HepG2 (cell line): ENCODE measurements around the gene B3GALT6.

Experiments
- ARID2 ChIP-seq: sonication (generic); formaldehyde crosslinking; IDR thresholded peaks from 2 replicates; pipeline ENCODE4 v1.8.1; 2022; ENCODE audit warnings: mild to moderate bottlenecking, missing genetic modification reagents, borderline replicate concordance
- SSRP1 ChIP-seq: IDR thresholded peaks from 2 replicates; pipeline ENCODE4 v1.6.1; 2016; ENCODE audit warnings: control low read depth
- ZNF317 ChIP-seq: sonication (generic); formaldehyde crosslinking; IDR thresholded peaks from 2 replicates; pipeline ENCODE4 v1.5.0; 2020; ENCODE audit warnings: mild to moderate bottlenecking, missing genetic modification reagents
- TF ChIP-seq, protein P1 (sequence below): sonication (generic); formaldehyde crosslinking; IDR thresholded peaks from 2 replicates; pipeline ENCODE4 v1.5.0; 2020; ENCODE audit warnings: mild to moderate bottlenecking, missing genetic modification reagents, moderate library complexity

DNA sequence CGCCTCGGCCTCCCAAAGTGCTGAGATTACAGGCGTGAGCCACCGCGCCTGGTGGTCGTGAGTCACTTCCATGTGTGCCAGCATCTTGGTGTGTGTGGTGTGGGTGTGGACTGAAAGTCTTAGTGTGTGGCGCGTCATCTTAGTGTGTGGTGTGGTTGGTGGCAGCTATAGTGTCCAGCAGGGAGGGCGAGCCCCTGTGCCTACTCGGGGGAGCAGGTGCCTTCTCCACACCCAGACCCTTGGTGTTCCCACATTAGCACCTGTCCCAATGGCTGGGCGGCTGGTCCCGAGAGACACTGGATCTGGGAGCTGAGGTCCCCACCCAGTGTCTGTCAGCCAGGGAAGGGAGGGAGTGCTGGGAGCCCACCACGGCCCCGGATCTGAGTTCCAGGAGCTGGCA, 51.0 kb downstream of the B3GALT6 start:
- TF ChIP-seq ZNF317 (CRISPR knock-in tag) (no peak), SSRP1 (CRISPR knock-in tag) (no peak), ARID2 (no peak)
- TF ChIP-seq, protein P1, sequence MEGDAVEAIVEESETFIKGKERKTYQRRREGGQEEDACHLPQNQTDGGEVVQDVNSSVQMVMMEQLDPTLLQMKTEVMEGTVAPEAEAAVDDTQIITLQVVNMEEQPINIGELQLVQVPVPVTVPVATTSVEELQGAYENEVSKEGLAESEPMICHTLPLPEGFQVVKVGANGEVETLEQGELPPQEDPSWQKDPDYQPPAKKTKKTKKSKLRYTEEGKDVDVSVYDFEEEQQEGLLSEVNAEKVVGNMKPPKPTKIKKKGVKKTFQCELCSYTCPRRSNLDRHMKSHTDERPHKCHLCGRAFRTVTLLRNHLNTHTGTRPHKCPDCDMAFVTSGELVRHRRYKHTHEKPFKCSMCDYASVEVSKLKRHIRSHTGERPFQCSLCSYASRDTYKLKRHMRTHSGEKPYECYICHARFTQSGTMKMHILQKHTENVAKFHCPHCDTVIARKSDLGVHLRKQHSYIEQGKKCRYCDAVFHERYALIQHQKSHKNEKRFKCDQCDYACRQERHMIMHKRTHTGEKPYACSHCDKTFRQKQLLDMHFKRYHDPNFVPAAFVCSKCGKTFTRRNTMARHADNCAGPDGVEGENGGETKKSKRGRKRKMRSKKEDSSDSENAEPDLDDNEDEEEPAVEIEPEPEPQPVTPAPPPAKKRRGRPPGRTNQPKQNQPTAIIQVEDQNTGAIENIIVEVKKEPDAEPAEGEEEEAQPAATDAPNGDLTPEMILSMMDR (CRISPR knock-in tag), result no peak
